Kidney (tissue), 14 donors: ENCODE measurements around the gene TFAP2D. TPM values are rescaled to one million over a fixed set of nuclear protein-coding genes. Genes with fewer than 3 reads are reported as not detected.
A peak's percentile ranks its signal among the peaks of the same experiment; 100 is the strongest.

Source experiments
- DNase-seq, 5 donors: peaks; one replicate each; pipeline ENCODE4 v3.0.0-alpha.2; 2013 to 2020
- FAIRE-seq: peaks from 2 replicates; lab custom pipeline; 2012; peaks lifted over from hg19 to GRCh38; lab: Jason Lieb, UNC
- H3K27ac ChIP-seq, 2 donors: one replicate each; pipeline ENCODE4 v1.7.0; 2013; ENCODE audit warnings: low read depth in 2 of 2, low read length in 2 of 2, inconsistent platforms in 1 of 2
- H3K27me3 ChIP-seq: one replicate; pipeline ENCODE4 v1.7.1; 2013; ENCODE audit warnings: low read length, inconsistent platforms; ENCODE audit not compliant: control insufficient read depth, insufficient read depth
- H3K36me3 ChIP-seq, 3 donors: one replicate each; pipeline versions ENCODE4 v1.7.0 to v1.7.1; 2013; ENCODE audit warnings: low read length in 3 of 3, control low read depth in 1 of 3, inconsistent platforms in 1 of 3; ENCODE audit not compliant: insufficient read depth in 3 of 3, control insufficient read depth in 2 of 3
- H3K4me1 ChIP-seq, 3 donors: one replicate each; pipeline versions ENCODE4 v1.7.0 to v1.7.1; 2013; ENCODE audit warnings: low read length in 3 of 3, inconsistent platforms in 1 of 3, low read depth in 1 of 3; ENCODE audit not compliant: control insufficient read depth in 2 of 3, insufficient read depth in 2 of 3
- H3K4me3 ChIP-seq, 3 donors: one replicate each; pipeline versions ENCODE4 v1.7.0 to v1.8.1; 2013; ENCODE audit warnings: low read length in 3 of 3, control low read depth in 1 of 3, inconsistent platforms in 1 of 3
- H3K9ac ChIP-seq, 3 donors: one replicate each; pipeline versions ENCODE4 v1.7.0 to v1.7.1; 2013; ENCODE audit warnings: low read length in 3 of 3, control low read depth in 1 of 3, inconsistent platforms in 1 of 3
- H3K9me3 ChIP-seq, 3 donors: one replicate each; pipeline versions ENCODE4 v1.7.0 to v1.7.1; 2013; ENCODE audit warnings: low read length in 3 of 3, control low read depth in 1 of 3, inconsistent platforms in 1 of 3; ENCODE audit not compliant: control insufficient read depth in 2 of 3, insufficient read depth in 1 of 3
- intact Hi-C: fragments of 100-400 bp; cut with DNase I; formaldehyde crosslinking; loops from one replicate; pipeline ENCODE4 v1.11.1; 2022
- polyA plus RNA-seq: library from polyadenylated mRNA; stranded (reverse); fragments of 350-450 nt; fragmentation: Illumina TruSeq; extraction: RNeasy Lipid Tissue Mini Kit (QIAGEN cat#74804); gene quantifications from one replicate; pipeline ENCODE4 v1.2.3, GENCODE V29; 2014; ENCODE audit warnings: low read depth, low replicate concordance; ENCODE audit not compliant: insufficient read depth
- total RNA-seq: library from RNA; stranded (reverse); fragmentation: NEBNext Ultra II Directional; extraction: Animal tissue kit (Norgen Biotek cat#: 25700); gene quantifications from one replicate; pipeline ENCODE4 v1.2.1, GENCODE V29; 2021
- TF ChIP-seq, protein P1 (sequence below): IDR thresholded peaks from 3 replicates; pipeline ENCODE4 v1.5.1; 2012; ENCODE audit warnings: mild to moderate bottlenecking, moderate library complexity, borderline replicate concordance; ENCODE audit not compliant: insufficient read depth; ENCODE audit errors: extremely low read depth
- donor health status: control.
- donor health status: control.
- donor health status: control.
- donor health status: control.
- donor health status: control.
- donor health status: DM: yes; HTN: yes; CAD: no.
- donor health status: Normal renal cell carcinoma (clear cell type).

Gene TFAP2D
- total and polyA plus RNA-seq, 2 donors from 2014 or later: not detected

DNA sequence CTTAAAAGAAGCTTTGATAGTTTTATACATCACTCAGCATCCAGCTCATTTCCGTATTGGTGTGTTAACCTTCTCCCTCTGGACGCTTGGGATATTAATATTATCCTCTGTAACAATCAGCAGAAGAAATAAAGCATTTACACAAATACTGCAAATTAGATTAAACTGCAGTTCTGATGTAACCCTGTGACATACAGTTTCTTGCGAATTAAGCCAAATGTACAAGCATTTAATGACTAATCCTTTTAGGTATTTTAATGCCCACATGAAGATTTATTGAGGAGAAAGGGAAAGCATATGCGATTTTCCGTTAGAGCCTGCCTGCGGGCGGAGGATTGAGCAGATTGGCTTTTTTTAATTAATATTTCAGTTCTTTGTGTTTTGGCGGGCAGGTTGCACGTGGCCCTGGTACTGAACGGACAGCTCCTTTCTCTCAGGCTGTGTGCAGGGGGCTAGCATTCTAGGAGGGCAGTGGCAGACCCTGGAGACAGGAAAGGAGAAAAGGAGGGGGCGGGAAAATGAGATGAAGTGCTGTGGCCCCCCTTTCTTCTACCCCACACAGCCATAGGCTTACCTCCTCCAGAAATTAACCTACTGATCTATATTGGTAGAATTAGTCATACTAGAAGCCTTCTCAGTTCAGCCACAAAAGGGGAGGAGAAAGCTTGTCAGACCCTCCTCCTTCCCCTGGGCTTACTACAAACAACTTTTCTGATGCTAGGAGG lies 14.1 kb upstream of the TFAP2D start:
- H3K27ac ChIP-seq: no peak overlapping the region
- TF ChIP-seq, protein P1, sequence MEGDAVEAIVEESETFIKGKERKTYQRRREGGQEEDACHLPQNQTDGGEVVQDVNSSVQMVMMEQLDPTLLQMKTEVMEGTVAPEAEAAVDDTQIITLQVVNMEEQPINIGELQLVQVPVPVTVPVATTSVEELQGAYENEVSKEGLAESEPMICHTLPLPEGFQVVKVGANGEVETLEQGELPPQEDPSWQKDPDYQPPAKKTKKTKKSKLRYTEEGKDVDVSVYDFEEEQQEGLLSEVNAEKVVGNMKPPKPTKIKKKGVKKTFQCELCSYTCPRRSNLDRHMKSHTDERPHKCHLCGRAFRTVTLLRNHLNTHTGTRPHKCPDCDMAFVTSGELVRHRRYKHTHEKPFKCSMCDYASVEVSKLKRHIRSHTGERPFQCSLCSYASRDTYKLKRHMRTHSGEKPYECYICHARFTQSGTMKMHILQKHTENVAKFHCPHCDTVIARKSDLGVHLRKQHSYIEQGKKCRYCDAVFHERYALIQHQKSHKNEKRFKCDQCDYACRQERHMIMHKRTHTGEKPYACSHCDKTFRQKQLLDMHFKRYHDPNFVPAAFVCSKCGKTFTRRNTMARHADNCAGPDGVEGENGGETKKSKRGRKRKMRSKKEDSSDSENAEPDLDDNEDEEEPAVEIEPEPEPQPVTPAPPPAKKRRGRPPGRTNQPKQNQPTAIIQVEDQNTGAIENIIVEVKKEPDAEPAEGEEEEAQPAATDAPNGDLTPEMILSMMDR: no peak
- no peak for FAIRE-seq
- DNase-seq: peak in 3 of 5 donors; percentile 40 to 51 (median 46)
- H3K36me3 ChIP-seq: no peaks in the 10 kb centered on the region
- no peaks in the 10 kb centered on the region for H3K4me1 ChIP-seq
- H3K27me3 ChIP-seq: no peaks in the 10 kb centered on the region
- no peak overlapping the region for H3K4me3 ChIP-seq
- H3K9ac ChIP-seq: no peak overlapping the region
- intact Hi-C loops: no loop called here
- no peaks in the 10 kb centered on the region for H3K9me3 ChIP-seq

DNA sequence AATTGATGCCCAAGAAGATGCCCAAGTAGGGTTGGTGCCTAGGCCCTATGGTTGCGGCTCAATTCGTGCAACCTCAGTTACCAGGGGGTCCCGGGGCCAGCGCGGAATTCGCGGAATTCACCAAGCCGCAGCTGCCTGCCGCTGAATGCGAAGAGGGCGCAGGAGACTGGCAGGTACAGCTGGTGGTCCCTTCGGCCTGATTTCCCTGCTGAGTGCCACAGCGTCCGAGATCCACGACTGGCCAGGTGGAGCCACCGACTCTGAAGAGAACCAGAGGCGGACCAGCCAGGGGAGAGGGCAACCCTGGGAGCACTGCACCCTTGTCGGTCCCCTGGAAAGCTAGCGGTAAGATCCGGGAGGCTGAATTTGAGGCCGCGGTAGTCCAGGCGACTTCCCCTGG lies 6.8 kb upstream of the TFAP2D start:
- intact Hi-C loops: no loop called here
- H3K4me3 ChIP-seq: no peak overlapping the region
- H3K27me3 ChIP-seq: peaks cover 7% of the 10 kb centered on the region
- H3K27ac ChIP-seq: no peak overlapping the region
- no peaks in the 10 kb centered on the region for H3K36me3 ChIP-seq
- TF ChIP-seq, protein P1: no peak
- no peaks in the 10 kb centered on the region for H3K4me1 ChIP-seq
- H3K9me3 ChIP-seq: no peaks in the 10 kb centered on the region
- no peak for DNase-seq
- H3K9ac ChIP-seq: no peak overlapping the region
- no peak for FAIRE-seq

DNA sequence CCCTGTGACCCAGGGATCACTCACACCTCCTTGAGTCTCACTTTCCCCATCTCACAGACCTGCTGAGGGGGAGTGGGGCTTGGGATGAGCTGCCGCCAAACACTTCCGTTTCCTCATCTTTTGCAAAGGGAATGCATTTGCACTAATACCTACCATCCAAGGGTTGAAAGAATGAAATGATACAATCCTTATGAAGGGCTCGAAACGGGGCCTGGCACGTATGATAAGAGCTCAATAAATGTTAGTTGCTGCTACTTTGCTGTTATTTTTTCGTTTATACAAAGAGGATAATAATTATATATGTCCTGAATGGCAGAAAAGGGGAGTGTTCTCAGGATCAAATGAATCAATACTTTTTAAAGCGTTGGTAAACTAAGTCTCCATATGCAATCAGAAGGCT lies 6.1 kb upstream of the TFAP2D start:
- Histone ChIP-seq H3K27ac (no peak overlapping the region), H3K9ac (no peak overlapping the region), H3K4me3 (no peak overlapping the region), H3K27me3 (peaks cover 10% of the 10 kb centered on the region), H3K4me1 (no peaks in the 10 kb centered on the region), H3K36me3 (no peaks in the 10 kb centered on the region), H3K9me3 (no peaks in the 10 kb centered on the region)
- no peak for DNase-seq
- TF ChIP-seq, protein P1: no peak
- intact Hi-C loops: no loop called here
- FAIRE-seq: no peak
